Fibroblast of villous mesenchyme (primary cell): Measurements from ENCODE around the gene SUPT3H. TPM values are rescaled to one million over a fixed set of nuclear protein-coding genes. Genes with fewer than 3 reads are reported as not detected.

ENCODE experiments used
- DNase-seq: peaks from one replicate; pipeline ENCODE4 v3.0.0-alpha.2; 2010; ENCODE audit warnings: low read depth
- H3K4me3 ChIP-seq: 2 replicates; pipeline ENCODE4 v1.5.1; 2011; ENCODE audit warnings: low read depth, mild to moderate bottlenecking, low read length
- total RNA-seq: library from RNA; depleted of rRNA; stranded (reverse); fragments of >200 nt; gene quantifications from 2 replicates; pipeline ENCODE4 v1.2.3, GENCODE V29; 2012
- TF ChIP-seq, protein P1 (sequence below): IDR thresholded peaks from 2 replicates; pipeline ENCODE4 v1.5.1; 2012; ENCODE audit warnings: low read depth, mild to moderate bottlenecking, low read length; ENCODE audit not compliant: insufficient read depth

SUPT3H gene
- total RNA-seq, 1 donor: 7.8 TPM

- no peak overlapping the region for H3K4me3 ChIP-seq
- TF ChIP-seq, protein P1, sequence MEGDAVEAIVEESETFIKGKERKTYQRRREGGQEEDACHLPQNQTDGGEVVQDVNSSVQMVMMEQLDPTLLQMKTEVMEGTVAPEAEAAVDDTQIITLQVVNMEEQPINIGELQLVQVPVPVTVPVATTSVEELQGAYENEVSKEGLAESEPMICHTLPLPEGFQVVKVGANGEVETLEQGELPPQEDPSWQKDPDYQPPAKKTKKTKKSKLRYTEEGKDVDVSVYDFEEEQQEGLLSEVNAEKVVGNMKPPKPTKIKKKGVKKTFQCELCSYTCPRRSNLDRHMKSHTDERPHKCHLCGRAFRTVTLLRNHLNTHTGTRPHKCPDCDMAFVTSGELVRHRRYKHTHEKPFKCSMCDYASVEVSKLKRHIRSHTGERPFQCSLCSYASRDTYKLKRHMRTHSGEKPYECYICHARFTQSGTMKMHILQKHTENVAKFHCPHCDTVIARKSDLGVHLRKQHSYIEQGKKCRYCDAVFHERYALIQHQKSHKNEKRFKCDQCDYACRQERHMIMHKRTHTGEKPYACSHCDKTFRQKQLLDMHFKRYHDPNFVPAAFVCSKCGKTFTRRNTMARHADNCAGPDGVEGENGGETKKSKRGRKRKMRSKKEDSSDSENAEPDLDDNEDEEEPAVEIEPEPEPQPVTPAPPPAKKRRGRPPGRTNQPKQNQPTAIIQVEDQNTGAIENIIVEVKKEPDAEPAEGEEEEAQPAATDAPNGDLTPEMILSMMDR: no peak
- DNase-seq: no peak
Observed at GRCh38 chr6:44797746-44798145, 580.0 kb downstream of the SUPT3H start.

GRCh38 chr6:44795326-44795725 is 582.4 kb downstream of the SUPT3H start:
- no peak for DNase-seq
- TF ChIP-seq, protein P1: no peak
- no peak overlapping the region for H3K4me3 ChIP-seq

GRCh38 chr6:44789806-44790205 is 587.9 kb downstream of the SUPT3H start:
- TF ChIP-seq, protein P1: no peak
- DNase-seq: no peak
- H3K4me3 ChIP-seq: no peak overlapping the region

- no peak for DNase-seq
- H3K4me3 ChIP-seq: no peak overlapping the region
- TF ChIP-seq, protein P1: no peak
Observed at GRCh38 chr6:44789061-44789460, 588.7 kb downstream of the SUPT3H start.

GRCh38 chr6:44788387-44788981 is 589.2 kb downstream of the SUPT3H start:
- no peak overlapping the region for H3K4me3 ChIP-seq
- DNase-seq: peak; percentile 40
- TF ChIP-seq, protein P1: no peak

- no peak for DNase-seq
- no peak overlapping the region for H3K4me3 ChIP-seq
- TF ChIP-seq, protein P1: no peak
Observed at GRCh38 chr6:44787254-44787834, 590.4 kb downstream of the SUPT3H start.

- H3K4me3 ChIP-seq: no peak overlapping the region
- DNase-seq: no peak
- TF ChIP-seq, protein P1: no peak
Observed at GRCh38 chr6:44785130-44785529, 592.6 kb downstream of the SUPT3H start.
